Common myeloid progenitor, CD34-positive (primary cell): Measurements from ENCODE around the gene GNAI2.

Experiments
- CTCF ChIA-PET: fragments of 350-600 bp; sonication (Branson Sonifier 250); formaldehyde crosslinking; loops from one replicate; lab custom pipeline; 2021; ENCODE audit warnings: antibody characterized with exemption; lab: Charles Lee
- POLR2A ChIA-PET: fragments of 350-600 bp; sonication (Branson Sonifier 250); formaldehyde crosslinking; loops from one replicate; lab custom pipeline; 2021; ENCODE audit warnings: antibody characterized with exemption; lab: Charles Lee
- DNase-seq, 3 donors: peaks; one replicate each; pipeline versions ENCODE4 v3.0.0 to v3.0.0-alpha.2; 2013
- H3K27ac ChIP-seq, 2 experiments: 1 replicate in 1 of 2; 2 replicates in 1 of 2; pipeline ENCODE4 v1.7.0; 2013; ENCODE audit warnings: inconsistent platforms in 2 of 2, low read length in 2 of 2, mild to moderate bottlenecking in 2 of 2, low read depth in 1 of 2, moderate library complexity in 1 of 2; ENCODE audit not compliant: severe bottlenecking in 2 of 2, insufficient read depth in 1 of 2, poor library complexity in 1 of 2
- H3K27me3 ChIP-seq, 5 experiments: replicated peaks in 2 of 5; 1 replicate in 3 of 5; 2 replicates in 2 of 5; pipeline versions ENCODE4 v1.6.1 to v1.7.0; 2013; ENCODE audit warnings: low read length in 4 of 5, mild to moderate bottlenecking in 2 of 5, moderate library complexity in 2 of 5, inconsistent platforms in 1 of 5; ENCODE audit not compliant: insufficient read depth in 5 of 5, control insufficient read depth in 4 of 5
- H3K36me3 ChIP-seq, 4 experiments: 1 replicate in 2 of 4; 2 replicates in 2 of 4; pipeline versions ENCODE4 v1.6.1 to v1.7.0; 2013; ENCODE audit warnings: low read length in 3 of 4, control low read depth in 1 of 4, mild to moderate bottlenecking in 1 of 4; ENCODE audit not compliant: control insufficient read depth in 4 of 4, insufficient read depth in 4 of 4
- H3K4me1 ChIP-seq, 4 experiments: 1 replicate in 3 of 4; 2 replicates in 1 of 4; pipeline versions ENCODE4 v1.6.1 to v1.7.1; 2013; ENCODE audit warnings: low read length in 3 of 4, mild to moderate bottlenecking in 3 of 4, control low read depth in 1 of 4, inconsistent platforms in 1 of 4, moderate library complexity in 1 of 4; ENCODE audit not compliant: control insufficient read depth in 4 of 4, insufficient read depth in 4 of 4; ENCODE audit errors: control extremely low read depth in 1 of 4
- H3K4me3 ChIP-seq, 7 experiments: 1 replicate in 4 of 7; 2 replicates in 3 of 7; pipeline versions ENCODE4 v1.5.1 to v1.7.0; 2013; ENCODE audit warnings: mild to moderate bottlenecking in 7 of 7, low read length in 6 of 7, moderate library complexity in 6 of 7, inconsistent platforms in 2 of 7, low read depth in 2 of 7, control low read depth in 1 of 7; ENCODE audit not compliant: insufficient read depth in 4 of 7, control insufficient read depth in 1 of 7; ENCODE audit errors: extremely low read depth in 1 of 7
- H3K9me3 ChIP-seq, 5 experiments: 1 replicate in 4 of 5; 2 replicates in 1 of 5; pipeline versions ENCODE4 v1.6.1 to v1.7.1; 2013; ENCODE audit warnings: low read length in 4 of 5, mild to moderate bottlenecking in 2 of 5, inconsistent platforms in 1 of 5, low read depth in 1 of 5, moderate library complexity in 1 of 5; ENCODE audit not compliant: control insufficient read depth in 4 of 5, insufficient read depth in 2 of 5; ENCODE audit errors: control extremely low read depth in 1 of 5
- WGBS: methylation state at CpG from one replicate; pipeline ENCODE4 v1.1.5; 2013; ENCODE audit not compliant: insufficient coverage; 5-methylcytosine and 5-hydroxymethylcytosine counted together

GNAI2 gene

DNA sequence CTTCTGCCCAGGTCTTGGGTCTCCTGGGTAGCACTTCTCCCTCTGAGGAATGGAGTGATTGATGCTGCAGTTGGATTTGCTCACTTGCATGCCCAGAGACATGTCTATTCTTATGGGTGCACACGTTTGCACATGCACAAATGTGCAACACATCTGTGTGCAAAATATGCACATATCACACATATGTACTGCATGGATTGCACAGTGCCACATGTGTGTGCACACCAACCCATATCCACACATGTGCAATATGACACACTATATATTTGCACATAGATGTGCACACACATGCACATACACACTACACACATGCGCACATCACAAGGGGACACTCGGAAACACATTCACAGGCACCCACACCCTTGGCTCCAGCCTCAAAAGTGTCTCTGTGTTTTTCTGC lies 32.3 kb downstream of the GNAI2 start:
- H3K27ac ChIP-seq, result no peak overlapping the region
- peaks cover 0 to 6% (median 5%) of the 10 kb centered on the region in 4 experiments for H3K4me1 ChIP-seq
- 92% methylated on average over 3 of the region's 3 CpGs for WGBS
- DNase-seq, result no peak
- ChIA-PET POLR2A (no interaction called here), CTCF (interaction anchor here (1.4 to 72.5 kb wide), 4 partner anchors 14 to 76 kb away, joined by 3 to 1875 read pairs (median 8); partner anchors contain the start of genes GNAI2 and SLC38A3)
- peaks cover 0 to 45% (median 5%) of the 10 kb centered on the region in 5 experiments for H3K27me3 ChIP-seq
- no peaks in the 10 kb centered on the region for H3K36me3 ChIP-seq
- H3K4me3 ChIP-seq, result no peak overlapping the region
- H3K9me3 ChIP-seq, result no peaks in the 10 kb centered on the region

DNA sequence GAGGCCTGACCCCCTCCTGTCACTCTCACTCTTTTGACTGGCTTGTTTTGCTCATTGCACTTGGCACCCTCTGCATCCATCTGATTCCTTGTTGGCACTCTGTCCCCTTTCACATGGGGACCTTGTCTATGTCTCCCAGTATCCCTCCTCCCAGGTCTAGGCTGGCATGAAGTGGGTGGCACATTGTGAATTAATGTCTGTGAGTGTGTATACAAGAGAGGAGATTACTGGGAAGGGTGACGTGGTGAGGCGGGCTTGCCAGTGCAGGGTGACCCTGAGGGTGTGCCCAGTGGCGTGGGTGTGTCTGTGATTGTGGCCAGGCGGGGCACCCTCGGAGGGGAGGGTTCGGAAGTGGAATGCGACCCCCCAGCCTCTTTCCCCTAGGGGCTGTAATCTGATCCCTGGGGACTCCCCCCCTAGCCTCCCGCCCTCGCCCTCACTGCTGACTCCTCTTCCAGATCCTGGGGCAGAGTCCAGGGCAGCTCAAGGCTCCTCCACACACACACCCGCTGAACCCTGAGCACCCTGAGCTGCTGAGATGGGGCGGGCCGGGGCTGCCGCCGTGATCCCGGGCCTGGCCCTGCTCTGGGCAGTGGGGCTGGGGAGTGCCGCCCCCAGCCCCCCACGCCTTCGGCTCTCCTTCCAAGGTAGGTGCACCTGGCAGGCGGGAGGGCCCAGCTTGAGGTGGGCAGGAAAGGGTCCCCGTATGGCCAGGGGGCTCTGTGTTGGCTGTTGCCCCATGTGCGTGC lies 32.9 kb downstream of the GNAI2 start, which contains the start of gene SEMA3B:
TSS of gene SEMA3B (plus strand) at position 445 of the 749 bp plus-strand sequence. CDS start at position 539, 94 bp downstream.
- H3K4me1 ChIP-seq, result peaks cover 0 to 11% (median 8%) of the 10 kb centered on the region in 4 experiments
- DNase-seq, result no peak
- H3K27ac ChIP-seq, result no peak within 1 kb of the TSS
- no peak within 1 kb of the TSS for H3K4me3 ChIP-seq
- ChIA-PET POLR2A (no interaction called here), CTCF (interaction anchor here (1.3 to 72.5 kb wide), 6 partner anchors 10 to 77 kb away, joined by 3 to 1875 read pairs (median 8); partner anchors contain the start of genes GNAI2, GNAT1, HYAL3 and LSMEM2)
- H3K36me3 ChIP-seq, result no peaks in the 10 kb centered on the region
- H3K27me3 ChIP-seq, result peaks cover 0 to 51% (median 9%) of the 10 kb centered on the region in 5 experiments
- H3K9me3 ChIP-seq, result no peaks in the 10 kb centered on the region
- WGBS, result 91% methylated on average over 15 of the region's 21 CpGs

DNA sequence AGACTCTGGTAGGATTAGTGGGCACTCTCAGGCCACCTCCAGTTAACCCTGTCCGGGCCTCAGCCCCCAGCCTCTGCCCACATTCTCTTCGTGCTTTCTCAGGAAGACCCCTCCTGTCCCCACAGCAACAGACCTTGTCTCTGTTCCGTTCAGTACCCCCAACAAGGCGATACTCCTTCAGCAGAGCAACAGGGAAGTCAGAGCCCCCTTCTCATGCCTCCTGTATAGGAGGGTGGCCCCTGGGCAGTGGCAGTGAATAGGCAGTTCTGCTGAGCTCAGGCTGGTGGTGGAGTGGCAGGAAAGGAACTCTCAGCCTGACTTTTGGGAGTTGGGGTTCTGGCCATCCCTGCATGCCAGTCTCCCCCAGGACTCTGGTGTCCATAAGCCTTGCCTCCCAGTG lies 33.5 kb downstream of the GNAI2 start:
- H3K4me1 ChIP-seq, result peaks cover 0 to 16% (median 9%) of the 10 kb centered on the region in 4 experiments
- POLR2A ChIA-PET, result no interaction called here
- no peaks in the 10 kb centered on the region for H3K36me3 ChIP-seq
- H3K4me3 ChIP-seq, result no peak overlapping the region
- H3K27me3 ChIP-seq, result peaks cover 0 to 56% (median 12%) of the 10 kb centered on the region in 5 experiments
- H3K27ac ChIP-seq, result no peak overlapping the region
- CTCF ChIA-PET, result interaction anchor here (1.3 to 72.5 kb wide), 4 partner anchors 10 to 78 kb away, joined by 3 to 1875 read pairs (median 10); partner anchors contain the start of genes GNAI2, GNAT1, HYAL3 and LSMEM2
- no peaks in the 10 kb centered on the region for H3K9me3 ChIP-seq
- no peak for DNase-seq
- 93% methylated on average over 3 of the region's 4 CpGs for WGBS

DNA sequence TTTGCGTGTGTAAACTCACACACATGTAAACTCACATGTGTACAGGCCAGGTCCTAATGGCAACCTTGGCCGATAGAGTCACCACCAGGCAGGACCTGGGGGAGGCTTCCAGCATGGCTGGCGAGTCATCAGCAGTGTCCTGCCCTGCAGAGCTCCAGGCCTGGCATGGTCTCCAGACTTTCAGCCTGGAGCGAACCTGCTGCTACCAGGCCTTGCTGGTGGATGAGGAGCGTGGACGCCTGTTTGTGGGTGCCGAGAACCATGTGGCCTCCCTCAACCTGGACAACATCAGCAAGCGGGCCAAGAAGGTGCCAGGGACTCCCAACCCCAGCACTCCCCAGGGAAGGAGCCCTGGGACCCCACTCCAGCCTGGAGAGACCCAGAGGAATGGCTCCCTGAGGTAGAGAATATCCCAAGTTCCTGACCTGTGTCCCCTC lies 34.0 kb downstream of the GNAI2 start:
- Histone ChIP-seq H3K27me3 (peaks cover 0 to 62% (median 14%) of the 10 kb centered on the region in 5 experiments), H3K4me1 (peaks cover 0 to 21% (median 11%) of the 10 kb centered on the region in 4 experiments), H3K9me3 (no peaks in the 10 kb centered on the region), H3K4me3 (no peak overlapping the region), H3K36me3 (no peaks in the 10 kb centered on the region), H3K27ac (no peak overlapping the region)
- ChIA-PET CTCF (interaction anchor here (1.3 to 72.5 kb wide), 6 partner anchors 9 to 79 kb away, joined by 3 to 1875 read pairs (median 6); partner anchors contain the start of genes GNAI2, GNAT1, HYAL3 and LSMEM2), POLR2A (no interaction called here)
- 94% methylated on average over 3 of the region's 8 CpGs for WGBS
- no peak for DNase-seq

DNA sequence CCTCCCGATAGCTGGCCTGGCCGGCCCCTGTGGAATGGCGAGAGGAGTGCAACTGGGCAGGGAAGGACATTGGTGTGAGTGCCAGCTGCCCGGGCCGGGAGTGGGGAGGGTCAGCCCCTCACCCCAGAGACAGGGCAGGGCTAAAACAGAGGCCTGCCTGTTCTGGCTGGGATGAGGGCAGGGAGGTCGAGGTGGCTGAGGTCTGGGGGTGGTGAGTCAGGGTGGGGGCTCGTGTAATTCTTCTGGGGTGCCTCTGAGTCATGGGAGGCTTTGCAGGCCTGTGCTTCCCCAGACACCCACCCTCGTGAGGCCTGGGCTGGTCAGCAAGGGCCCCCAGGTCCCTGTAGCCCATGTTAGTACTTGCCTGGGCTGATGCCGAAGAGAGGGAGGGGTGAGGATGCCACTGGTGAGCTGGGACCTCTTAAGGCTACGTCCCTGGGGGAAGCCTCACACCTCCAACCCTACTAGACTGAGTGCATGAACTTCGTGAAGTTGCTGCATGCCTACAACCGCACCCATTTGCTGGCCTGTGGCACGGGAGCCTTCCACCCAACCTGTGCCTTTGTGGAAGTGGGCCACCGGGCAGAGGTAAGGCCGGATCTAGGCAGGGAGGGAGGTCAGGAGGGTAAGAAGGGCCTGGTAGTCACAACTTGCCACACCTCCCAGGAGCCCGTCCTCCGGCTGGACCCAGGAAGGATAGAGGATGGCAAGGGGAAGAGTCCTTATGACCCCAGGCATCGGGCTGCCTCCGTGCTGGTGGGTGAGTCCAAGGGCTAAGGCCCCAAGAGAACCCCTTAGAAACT lies 34.6 kb downstream of the GNAI2 start:
- CTCF ChIA-PET, result interaction anchor here (1.0 to 72.5 kb wide), 7 partner anchors 9 to 79 kb away, joined by 3 to 1875 read pairs (median 8); partner anchors contain the start of genes GNAI2, GNAT1, LSMEM2 and SLC38A3
- Histone ChIP-seq H3K9me3 (no peaks in the 10 kb centered on the region), H3K27me3 (peaks cover 0 to 63% (median 21%) of the 10 kb centered on the region in 5 experiments), H3K4me1 (peaks cover 0 to 27% (median 18%) of the 10 kb centered on the region in 4 experiments), H3K36me3 (no peaks in the 10 kb centered on the region), H3K27ac (no peak overlapping the region), H3K4me3 (no peak overlapping the region)
- no peak for DNase-seq
- POLR2A ChIA-PET, result no interaction called here
- 97% methylated on average over 12 of the region's 19 CpGs for WGBS

- H3K27me3 ChIP-seq, result peaks cover 0 to 63% (median 21%) of the 10 kb centered on the region in 5 experiments
- H3K9me3 ChIP-seq, result no peaks in the 10 kb centered on the region
- no peak overlapping the region for H3K4me3 ChIP-seq
- no peaks in the 10 kb centered on the region for H3K36me3 ChIP-seq
- no peak for DNase-seq
- ChIA-PET POLR2A (no interaction called here), CTCF (interaction anchor here (1.0 to 72.5 kb wide), 7 partner anchors 10 to 80 kb away, joined by 3 to 1875 read pairs (median 8); partner anchors contain the start of genes GNAI2, GNAT1, IFRD2 and SLC38A3)
- H3K27ac ChIP-seq, result no peak overlapping the region
- H3K4me1 ChIP-seq, result peaks cover 0 to 33% (median 25%) of the 10 kb centered on the region in 4 experiments
- 98% methylated on average over 9 of the region's 10 CpGs for WGBS
Measured at GRCh38 chr3:50271314-50271936, 35.4 kb downstream of the GNAI2 start.
